GM12875 (cell line): ENCODE measurements around the gene SLC35G2.
A peak's percentile ranks its signal among the peaks of the same experiment; 100 is the strongest.

ENCODE experiments used
- H3K4me3 ChIP-seq: one replicate; pipeline ENCODE4 v1.5.1; 2011; ENCODE audit warnings: low read depth, low read length, control low read depth
- CTCF ChIP-seq: IDR thresholded peaks from 2 replicates; pipeline ENCODE4 v1.5.1; 2011; ENCODE audit warnings: low read depth, mild to moderate bottlenecking, control low read depth, inconsistent platforms, low read length, moderate library complexity, borderline replicate concordance; ENCODE audit not compliant: insufficient read depth

SLC35G2 gene

GRCh38 chr3:136842294-136842693 is 23.4 kb downstream of the SLC35G2 start:
- TF ChIP-seq CTCF = no peak
- no peak overlapping the region for H3K4me3 ChIP-seq

GRCh38 chr3:136844724-136845123 is 25.8 kb downstream of the SLC35G2 start:
- no peak overlapping the region for H3K4me3 ChIP-seq
- no peak for TF ChIP-seq CTCF

GRCh38 chr3:136852180-136852579 is 33.3 kb downstream of the SLC35G2 start:
- TF ChIP-seq CTCF = no peak
- H3K4me3 ChIP-seq = no peak overlapping the region

GRCh38 chr3:136856665-136857064 is 37.7 kb downstream of the SLC35G2 start:
- no peak overlapping the region for H3K4me3 ChIP-seq
- no peak for TF ChIP-seq CTCF

GRCh38 chr3:136858381-136858780 is 39.5 kb downstream of the SLC35G2 start:
- no peak for TF ChIP-seq CTCF
- no peak overlapping the region for H3K4me3 ChIP-seq

GRCh38 chr3:136860541-136860940 is 41.6 kb downstream of the SLC35G2 start:
- H3K4me3 ChIP-seq = no peak overlapping the region
- TF ChIP-seq CTCF = no peak

- TF ChIP-seq CTCF = 0 out of 2 replicates have a peak, but pooled peaks have one; percentile 21
- H3K4me3 ChIP-seq = peak within 1 kb of the TSS; percentile 90
These were observed 43.1 kb downstream of the SLC35G2 start, which contains the start of gene NCK1 for GRCh38 chr3:136861890-136862616. NCK1 (plus strand) TSS chr3:136862208; CDS start chr3:136928002, 65,794 bp downstream.
